IPS-20b (cell line): Measurements from ENCODE around the gene ITGB4.

ENCODE experiments used
- H3K27ac ChIP-seq: one replicate; pipeline ENCODE4 v1.5.1; 2013; ENCODE audit warnings: low read length
- H3K27me3 ChIP-seq: 2 replicates; pipeline ENCODE4 v1.6.1; 2013; ENCODE audit warnings: mild to moderate bottlenecking, low read length, inconsistent platforms; ENCODE audit not compliant: insufficient read depth
- H3K36me3 ChIP-seq: 2 replicates; pipeline ENCODE4 v1.6.1; 2013; ENCODE audit warnings: low read depth, mild to moderate bottlenecking, inconsistent platforms, low read length, moderate library complexity; ENCODE audit not compliant: insufficient read depth
- H3K4me1 ChIP-seq: 2 replicates; pipeline ENCODE4 v1.6.1; 2013; ENCODE audit warnings: mild to moderate bottlenecking, control low read depth, inconsistent platforms, low read length, moderate library complexity; ENCODE audit not compliant: insufficient read depth
- H3K4me3 ChIP-seq: 2 replicates; pipeline ENCODE4 v1.5.1; 2013; ENCODE audit warnings: mild to moderate bottlenecking, low read length, inconsistent platforms
- H3K9ac ChIP-seq: 2 replicates; pipeline ENCODE4 v1.6.1; 2013; ENCODE audit warnings: low read depth, mild to moderate bottlenecking, inconsistent platforms, low read length, moderate library complexity
- H3K9me3 ChIP-seq: 2 replicates; pipeline ENCODE4 v1.6.1; 2013; ENCODE audit warnings: mild to moderate bottlenecking, low read depth, low read length, inconsistent platforms; ENCODE audit not compliant: insufficient read depth

Gene ITGB4

GRCh38 chr17:75724016-75725003 lies 3.1 kb downstream of the ITGB4 start:
- H3K9ac ChIP-seq = no peak overlapping the region
- H3K27me3 ChIP-seq = peaks cover 30% of the 10 kb centered on the region
- H3K27ac ChIP-seq = no peak overlapping the region
- no peak overlapping the region for H3K4me3 ChIP-seq
- no peaks in the 10 kb centered on the region for H3K36me3 ChIP-seq
- no peaks in the 10 kb centered on the region for H3K9me3 ChIP-seq
- H3K4me1 ChIP-seq = no peaks in the 10 kb centered on the region

- Histone ChIP-seq H3K27me3 (peaks cover 18% of the 10 kb centered on the region), H3K9ac (no peak overlapping the region), H3K36me3 (no peaks in the 10 kb centered on the region), H3K4me1 (no peaks in the 10 kb centered on the region), H3K9me3 (no peaks in the 10 kb centered on the region), H3K4me3 (no peak overlapping the region), H3K27ac (no peak overlapping the region)
These were observed 4.2 kb downstream of the ITGB4 start for GRCh38 chr17:75725504-75725903.

GRCh38 chr17:75727391-75727790 lies 6.1 kb downstream of the ITGB4 start:
- H3K4me3 ChIP-seq = no peak overlapping the region
- H3K9ac ChIP-seq = no peak overlapping the region
- H3K4me1 ChIP-seq = no peaks in the 10 kb centered on the region
- no peak overlapping the region for H3K27ac ChIP-seq
- no peaks in the 10 kb centered on the region for H3K9me3 ChIP-seq
- H3K36me3 ChIP-seq = no peaks in the 10 kb centered on the region
- H3K27me3 ChIP-seq = peaks cover 3% of the 10 kb centered on the region

- H3K9ac ChIP-seq = no peak overlapping the region
- no peaks in the 10 kb centered on the region for H3K27me3 ChIP-seq
- no peaks in the 10 kb centered on the region for H3K4me1 ChIP-seq
- H3K9me3 ChIP-seq = no peaks in the 10 kb centered on the region
- no peak overlapping the region for H3K27ac ChIP-seq
- H3K36me3 ChIP-seq = no peaks in the 10 kb centered on the region
- H3K4me3 ChIP-seq = no peak overlapping the region
These were observed 8.1 kb downstream of the ITGB4 start for GRCh38 chr17:75729351-75729750.

GRCh38 chr17:75730065-75730464 lies 8.8 kb downstream of the ITGB4 start:
- H3K9me3 ChIP-seq = no peaks in the 10 kb centered on the region
- H3K27ac ChIP-seq = no peak overlapping the region
- no peak overlapping the region for H3K9ac ChIP-seq
- no peaks in the 10 kb centered on the region for H3K4me1 ChIP-seq
- no peaks in the 10 kb centered on the region for H3K36me3 ChIP-seq
- no peak overlapping the region for H3K4me3 ChIP-seq
- no peaks in the 10 kb centered on the region for H3K27me3 ChIP-seq

DNA sequence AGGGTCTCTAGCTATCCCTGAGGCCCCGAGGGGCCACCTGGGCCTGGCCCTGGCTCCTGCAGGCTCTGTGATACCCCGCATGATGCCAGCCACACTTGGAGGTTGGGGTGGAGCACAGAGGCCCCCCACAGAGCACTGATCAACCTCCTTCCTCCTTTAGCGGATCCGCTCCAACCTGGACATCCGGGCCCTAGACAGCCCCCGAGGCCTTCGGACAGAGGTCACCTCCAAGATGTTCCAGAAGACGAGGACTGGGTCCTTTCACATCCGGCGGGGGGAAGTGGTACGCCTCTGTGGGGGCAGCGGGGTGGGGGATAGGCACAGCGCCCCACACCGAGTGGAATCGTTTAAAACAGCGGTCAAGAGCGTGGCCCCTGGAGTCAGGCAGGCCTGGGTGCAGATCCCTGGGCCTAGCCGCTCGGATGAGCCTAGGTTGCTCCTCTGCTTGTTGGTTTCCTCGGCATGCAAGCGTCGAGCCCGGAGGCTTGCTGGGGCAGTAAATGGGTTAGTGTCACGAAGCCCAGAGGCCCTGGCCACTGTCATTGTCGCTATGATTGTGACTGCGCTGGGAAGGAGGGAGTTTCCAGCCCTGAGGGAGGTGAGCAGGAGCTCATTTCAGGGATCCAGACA lies 9.9 kb downstream of the ITGB4 start:
- Histone ChIP-seq H3K4me3 (no peak overlapping the region), H3K4me1 (no peaks in the 10 kb centered on the region), H3K27me3 (no peaks in the 10 kb centered on the region), H3K9me3 (no peaks in the 10 kb centered on the region), H3K9ac (no peak overlapping the region), H3K27ac (no peak overlapping the region), H3K36me3 (no peaks in the 10 kb centered on the region)

GRCh38 chr17:75731716-75732498 lies 10.6 kb downstream of the ITGB4 start:
- H3K9me3 ChIP-seq = no peaks in the 10 kb centered on the region
- H3K4me1 ChIP-seq = no peaks in the 10 kb centered on the region
- H3K9ac ChIP-seq = no peak overlapping the region
- no peaks in the 10 kb centered on the region for H3K36me3 ChIP-seq
- no peak overlapping the region for H3K27ac ChIP-seq
- H3K4me3 ChIP-seq = no peak overlapping the region
- no peaks in the 10 kb centered on the region for H3K27me3 ChIP-seq

GRCh38 chr17:75733471-75733870 lies 12.2 kb downstream of the ITGB4 start:
- no peak overlapping the region for H3K27ac ChIP-seq

GRCh38 chr17:75734674-75735294 lies 13.5 kb downstream of the ITGB4 start:
- Histone ChIP-seq H3K27me3 (no peaks in the 10 kb centered on the region), H3K9me3 (no peaks in the 10 kb centered on the region), H3K36me3 (no peaks in the 10 kb centered on the region), H3K27ac (no peak overlapping the region), H3K4me1 (no peaks in the 10 kb centered on the region; the same call in 1 of the 2 replicates), H3K9ac (no peak overlapping the region), H3K4me3 (no peak overlapping the region)

More at GRCh38 chr17:75733471-75733870, 12.2 kb downstream of the ITGB4 start:
- Histone ChIP-seq H3K9me3 (no peaks in the 10 kb centered on the region), H3K36me3 (no peaks in the 10 kb centered on the region), H3K4me3 (no peak overlapping the region), H3K4me1 (no peaks in the 10 kb centered on the region; the same call in 1 of the 2 replicates), H3K27me3 (no peaks in the 10 kb centered on the region), H3K9ac (no peak overlapping the region)

DNA sequence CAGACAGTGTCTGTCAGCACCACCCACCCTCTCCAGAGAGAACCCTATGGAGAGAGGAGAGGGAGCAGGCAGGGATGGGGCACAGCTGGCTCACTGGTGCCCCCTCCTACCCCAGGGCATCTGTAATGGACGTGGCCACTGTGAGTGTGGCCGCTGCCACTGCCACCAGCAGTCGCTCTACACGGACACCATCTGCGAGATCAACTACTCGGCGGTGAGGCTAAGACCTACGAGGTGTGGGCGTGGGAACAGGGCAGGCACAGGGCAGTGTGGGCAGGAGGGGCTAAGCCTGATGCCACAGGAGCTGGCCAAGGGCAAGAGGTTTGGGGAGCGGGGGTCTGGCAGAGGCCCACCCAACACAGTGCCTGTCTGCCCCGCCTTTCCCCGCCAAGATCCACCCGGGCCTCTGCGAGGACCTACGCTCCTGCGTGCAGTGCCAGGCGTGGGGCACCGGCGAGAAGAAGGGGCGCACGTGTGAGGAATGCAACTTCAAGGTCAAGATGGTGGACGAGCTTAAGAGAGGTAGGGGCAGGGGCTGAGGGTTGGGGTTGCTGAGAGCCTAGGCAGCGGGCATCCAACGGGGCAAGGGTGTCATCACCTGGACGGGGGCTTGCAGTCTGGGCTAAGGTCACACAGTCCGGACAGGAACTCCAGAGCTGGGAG lies 15.0 kb downstream of the ITGB4 start:
- Histone ChIP-seq H3K27ac (no peak overlapping the region), H3K4me1 (no peaks in the 10 kb centered on the region; the same call in 1 of the 2 replicates), H3K27me3 (no peaks in the 10 kb centered on the region), H3K9ac (no peak overlapping the region), H3K36me3 (no peaks in the 10 kb centered on the region), H3K4me3 (no peak overlapping the region), H3K9me3 (no peaks in the 10 kb centered on the region)
